ENCODE data around the gene RGS3.

GRCh38 chr9:113520109-113520642 is 56.6 kb downstream of the RGS3 start:
- TF ChIP-seq CTCF (IDR thresholded peaks at IDR 0.05; ENCODE audit: low read length) (no peak), EZH2phosphoT487 (IDR thresholded peaks at IDR 0.05; ENCODE audit: low read length) (no peak)

All from MM.1S (cell line).